ENCODE measurements around the gene OSBPL3.
A peak's percentile ranks its signal among the peaks of the same experiment; 100 is the strongest.

OSBPL3 gene

GRCh38 chr7:24840563-24840962, 139.4 kb downstream of the OSBPL3 start:
- no peak overlapping the region for H3K4me3 Mint-ChIP-seq
- ATAC-seq: no peak
- peaks cover 25% of the 10 kb centered on the region for H3K36me3 Mint-ChIP-seq
- H3K4me1 Mint-ChIP-seq: peaks cover 61% of the 10 kb centered on the region
- H3K27me3 Mint-ChIP-seq: no peaks in the 10 kb centered on the region
- H3K27ac Mint-ChIP-seq: no peak overlapping the region
- no peaks in the 10 kb centered on the region for H3K9me3 Mint-ChIP-seq

GRCh38 chr7:24836084-24836483, 143.9 kb downstream of the OSBPL3 start:
- Mint-ChIP-seq H3K4me1 (peaks cover 69% of the 10 kb centered on the region), H3K27me3 (no peaks in the 10 kb centered on the region), H3K27ac (peak overlapping the region; percentile 98), H3K36me3 (peaks cover 27% of the 10 kb centered on the region), H3K4me3 (peak overlapping the region; percentile 33), H3K9me3 (no peaks in the 10 kb centered on the region)
- ATAC-seq: peak; percentile 91

- H3K36me3 Mint-ChIP-seq: peaks cover 31% of the 10 kb centered on the region
- H3K4me1 Mint-ChIP-seq: peaks cover 73% of the 10 kb centered on the region
- H3K4me3 Mint-ChIP-seq: no peak overlapping the region
- H3K9me3 Mint-ChIP-seq: no peaks in the 10 kb centered on the region
- H3K27ac Mint-ChIP-seq: peak overlapping the region; percentile 98
- H3K27me3 Mint-ChIP-seq: no peaks in the 10 kb centered on the region
- ATAC-seq: peak; percentile 18
These were observed 144.3 kb downstream of the OSBPL3 start for GRCh38 chr7:24835643-24836042.

GRCh38 chr7:24834128-24834798, 145.7 kb downstream of the OSBPL3 start:
- Mint-ChIP-seq H3K9me3 (no peaks in the 10 kb centered on the region), H3K4me1 (peaks cover 76% of the 10 kb centered on the region), H3K4me3 (peak overlapping the region; percentile 77), H3K27ac (peak overlapping the region; percentile 98), H3K27me3 (no peaks in the 10 kb centered on the region), H3K36me3 (peaks cover 23% of the 10 kb centered on the region)
- peak; percentile 80 for ATAC-seq

- peak overlapping the region; percentile 98 for H3K27ac Mint-ChIP-seq
- H3K27me3 Mint-ChIP-seq: no peaks in the 10 kb centered on the region
- H3K9me3 Mint-ChIP-seq: no peaks in the 10 kb centered on the region
- peak; percentile 70 for ATAC-seq
- peak overlapping the region; percentile 77 for H3K4me3 Mint-ChIP-seq
- H3K4me1 Mint-ChIP-seq: peaks cover 75% of the 10 kb centered on the region
- H3K36me3 Mint-ChIP-seq: peaks cover 21% of the 10 kb centered on the region
These were observed 146.4 kb downstream of the OSBPL3 start for GRCh38 chr7:24833549-24833948.

GRCh38 chr7:24831240-24831639, 148.7 kb downstream of the OSBPL3 start:
- ATAC-seq: no peak
- Mint-ChIP-seq H3K4me1 (peaks cover 58% of the 10 kb centered on the region), H3K4me3 (no peak overlapping the region), H3K36me3 (peaks cover 36% of the 10 kb centered on the region), H3K27me3 (no peaks in the 10 kb centered on the region), H3K27ac (peak overlapping the region; percentile 98), H3K9me3 (no peaks in the 10 kb centered on the region)

- Mint-ChIP-seq H3K4me3 (no peak overlapping the region), H3K9me3 (no peaks in the 10 kb centered on the region), H3K27ac (peak overlapping the region; percentile 98), H3K27me3 (no peaks in the 10 kb centered on the region), H3K36me3 (peaks cover 42% of the 10 kb centered on the region), H3K4me1 (peaks cover 58% of the 10 kb centered on the region)
- no peak for ATAC-seq
These were observed 149.4 kb downstream of the OSBPL3 start for GRCh38 chr7:24830440-24831050.

GRCh38 chr7:24829787-24830186, 150.2 kb downstream of the OSBPL3 start:
- H3K4me1 Mint-ChIP-seq: peaks cover 61% of the 10 kb centered on the region
- H3K27ac Mint-ChIP-seq: no peak overlapping the region
- no peaks in the 10 kb centered on the region for H3K27me3 Mint-ChIP-seq
- H3K9me3 Mint-ChIP-seq: no peaks in the 10 kb centered on the region
- no peak overlapping the region for H3K4me3 Mint-ChIP-seq
- peaks cover 49% of the 10 kb centered on the region for H3K36me3 Mint-ChIP-seq
- ATAC-seq: no peak

- peaks cover 59% of the 10 kb centered on the region for H3K4me1 Mint-ChIP-seq
- no peak for ATAC-seq
- H3K36me3 Mint-ChIP-seq: peaks cover 55% of the 10 kb centered on the region
- H3K27me3 Mint-ChIP-seq: no peaks in the 10 kb centered on the region
- no peaks in the 10 kb centered on the region for H3K9me3 Mint-ChIP-seq
- H3K27ac Mint-ChIP-seq: peak overlapping the region; percentile 75
- H3K4me3 Mint-ChIP-seq: no peak overlapping the region
These were observed 150.9 kb downstream of the OSBPL3 start for GRCh38 chr7:24828891-24829661.

- H3K4me1 Mint-ChIP-seq: peaks cover 45% of the 10 kb centered on the region
- H3K27ac Mint-ChIP-seq: peak overlapping the region; percentile 75
- peaks cover 61% of the 10 kb centered on the region for H3K36me3 Mint-ChIP-seq
- no peak overlapping the region for H3K4me3 Mint-ChIP-seq
- no peak for ATAC-seq
- no peaks in the 10 kb centered on the region for H3K27me3 Mint-ChIP-seq
- no peaks in the 10 kb centered on the region for H3K9me3 Mint-ChIP-seq
These were observed 152.4 kb downstream of the OSBPL3 start for GRCh38 chr7:24827589-24827988.

GRCh38 chr7:24827027-24827426, 153.0 kb downstream of the OSBPL3 start:
- peak overlapping the region; percentile 75 for H3K27ac Mint-ChIP-seq
- no peak for ATAC-seq
- H3K36me3 Mint-ChIP-seq: peaks cover 61% of the 10 kb centered on the region
- no peak overlapping the region for H3K4me3 Mint-ChIP-seq
- peaks cover 40% of the 10 kb centered on the region for H3K4me1 Mint-ChIP-seq
- no peaks in the 10 kb centered on the region for H3K27me3 Mint-ChIP-seq
- H3K9me3 Mint-ChIP-seq: no peaks in the 10 kb centered on the region

GRCh38 chr7:24826662-24827020, 153.3 kb downstream of the OSBPL3 start:
- H3K4me1 Mint-ChIP-seq: peaks cover 44% of the 10 kb centered on the region
- peak overlapping the region; percentile 75 for H3K27ac Mint-ChIP-seq
- peaks cover 61% of the 10 kb centered on the region for H3K36me3 Mint-ChIP-seq
- H3K4me3 Mint-ChIP-seq: no peak overlapping the region
- no peaks in the 10 kb centered on the region for H3K27me3 Mint-ChIP-seq
- no peaks in the 10 kb centered on the region for H3K9me3 Mint-ChIP-seq
- no peak for ATAC-seq

- Mint-ChIP-seq H3K4me1 (peaks cover 47% of the 10 kb centered on the region), H3K27ac (peak overlapping the region; percentile 75), H3K4me3 (no peak overlapping the region), H3K9me3 (no peaks in the 10 kb centered on the region), H3K27me3 (no peaks in the 10 kb centered on the region), H3K36me3 (peaks cover 59% of the 10 kb centered on the region)
- ATAC-seq: no peak
These were observed 153.9 kb downstream of the OSBPL3 start for GRCh38 chr7:24825931-24826661.

GRCh38 chr7:24825381-24825794, 154.6 kb downstream of the OSBPL3 start:
- Mint-ChIP-seq H3K9me3 (no peaks in the 10 kb centered on the region), H3K36me3 (peaks cover 56% of the 10 kb centered on the region), H3K27me3 (no peaks in the 10 kb centered on the region), H3K27ac (peak overlapping the region; percentile 75), H3K4me3 (no peak overlapping the region), H3K4me1 (peaks cover 50% of the 10 kb centered on the region)
- no peak for ATAC-seq

- no peak for ATAC-seq
- Mint-ChIP-seq H3K9me3 (no peaks in the 10 kb centered on the region), H3K4me1 (peaks cover 55% of the 10 kb centered on the region), H3K27ac (peak overlapping the region; percentile 75), H3K4me3 (no peak overlapping the region), H3K36me3 (peaks cover 56% of the 10 kb centered on the region), H3K27me3 (no peaks in the 10 kb centered on the region)
These were observed 155.1 kb downstream of the OSBPL3 start for GRCh38 chr7:24824896-24825295.

Measured in stimulated activated memory B cell treated with anti-CD40 and anti-IgM and Interleukin-4, amounts not matched to agents 10 μg/mL and 1 μg/mL and 100 μg/mL, for 72 hours (primary cell).